GM12864 (cell line): ENCODE measurements around the gene CACNA1C.

Experiments used
- DNase-seq: peaks from one replicate; pipeline ENCODE4 v3.0.0-alpha.2; 2011; ENCODE audit warnings: low read depth
- H3K4me3 ChIP-seq: 2 replicates; pipeline ENCODE4 v1.5.1; 2011; ENCODE audit warnings: mild to moderate bottlenecking, low read depth, low read length, control low read depth
- TF ChIP-seq, protein P1 (sequence below): IDR thresholded peaks from 2 replicates; pipeline ENCODE4 v1.5.1; 2011; ENCODE audit warnings: low read depth, mild to moderate bottlenecking, moderate library complexity, low read length, control low read depth, inconsistent platforms; ENCODE audit errors: missing control alignments

Gene CACNA1C

GRCh38 chr12:2633825-2634200 lies 581.0 kb downstream of the CACNA1C start:
- no peak for DNase-seq
- no peak overlapping the region for H3K4me3 ChIP-seq
- TF ChIP-seq, protein P1, sequence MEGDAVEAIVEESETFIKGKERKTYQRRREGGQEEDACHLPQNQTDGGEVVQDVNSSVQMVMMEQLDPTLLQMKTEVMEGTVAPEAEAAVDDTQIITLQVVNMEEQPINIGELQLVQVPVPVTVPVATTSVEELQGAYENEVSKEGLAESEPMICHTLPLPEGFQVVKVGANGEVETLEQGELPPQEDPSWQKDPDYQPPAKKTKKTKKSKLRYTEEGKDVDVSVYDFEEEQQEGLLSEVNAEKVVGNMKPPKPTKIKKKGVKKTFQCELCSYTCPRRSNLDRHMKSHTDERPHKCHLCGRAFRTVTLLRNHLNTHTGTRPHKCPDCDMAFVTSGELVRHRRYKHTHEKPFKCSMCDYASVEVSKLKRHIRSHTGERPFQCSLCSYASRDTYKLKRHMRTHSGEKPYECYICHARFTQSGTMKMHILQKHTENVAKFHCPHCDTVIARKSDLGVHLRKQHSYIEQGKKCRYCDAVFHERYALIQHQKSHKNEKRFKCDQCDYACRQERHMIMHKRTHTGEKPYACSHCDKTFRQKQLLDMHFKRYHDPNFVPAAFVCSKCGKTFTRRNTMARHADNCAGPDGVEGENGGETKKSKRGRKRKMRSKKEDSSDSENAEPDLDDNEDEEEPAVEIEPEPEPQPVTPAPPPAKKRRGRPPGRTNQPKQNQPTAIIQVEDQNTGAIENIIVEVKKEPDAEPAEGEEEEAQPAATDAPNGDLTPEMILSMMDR: no peak

- no peak overlapping the region for H3K4me3 ChIP-seq
- no peak for DNase-seq
- TF ChIP-seq, protein P1: no peak
These were observed 581.7 kb downstream of the CACNA1C start for GRCh38 chr12:2634471-2634870.

- TF ChIP-seq, protein P1: no peak
- H3K4me3 ChIP-seq: no peak overlapping the region
- DNase-seq: no peak
These were observed 584.1 kb downstream of the CACNA1C start for GRCh38 chr12:2636741-2637340.

- DNase-seq: no peak
- TF ChIP-seq, protein P1: no peak
- no peak overlapping the region for H3K4me3 ChIP-seq
These were observed 584.6 kb downstream of the CACNA1C start for GRCh38 chr12:2637371-2637770.

DNA sequence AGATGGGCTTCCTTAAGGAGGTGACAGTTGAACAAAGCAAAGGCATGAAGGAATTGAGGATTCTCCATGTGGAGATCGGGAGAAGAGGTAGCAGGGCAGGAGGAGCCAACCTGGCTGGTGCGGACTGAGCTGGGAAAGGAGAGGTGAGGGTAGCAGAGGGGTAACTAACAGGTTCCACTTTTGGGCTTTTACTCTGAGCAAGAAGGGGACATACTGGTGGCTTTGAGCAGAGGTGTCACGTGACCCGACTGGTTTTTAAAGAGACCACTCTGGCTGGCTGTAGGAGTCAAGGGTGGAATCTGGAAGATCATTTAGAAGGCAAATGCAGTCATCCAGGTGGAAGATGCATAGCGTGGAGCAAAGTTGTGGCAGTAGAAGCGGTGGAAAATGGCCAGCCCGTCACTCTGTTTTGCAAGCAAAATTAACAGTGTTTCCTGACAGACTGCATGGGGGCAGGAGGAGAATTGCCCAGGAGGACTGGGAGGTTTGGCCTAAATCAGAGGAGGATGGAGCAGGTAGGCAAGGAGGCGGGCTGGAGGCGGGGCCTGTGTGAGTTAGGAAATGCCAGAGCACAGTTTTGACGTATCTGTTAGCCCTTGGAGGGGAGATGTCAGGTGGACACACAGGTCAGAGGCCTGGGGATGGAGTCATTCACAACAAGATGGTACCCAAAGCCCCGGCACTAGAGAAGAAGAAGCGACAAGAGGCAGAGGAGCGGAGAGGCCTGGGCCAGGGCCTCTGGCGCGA lies 585.7 kb downstream of the CACNA1C start:
- no peak overlapping the region for H3K4me3 ChIP-seq
- DNase-seq: no peak
- TF ChIP-seq, protein P1: no peak

DNA sequence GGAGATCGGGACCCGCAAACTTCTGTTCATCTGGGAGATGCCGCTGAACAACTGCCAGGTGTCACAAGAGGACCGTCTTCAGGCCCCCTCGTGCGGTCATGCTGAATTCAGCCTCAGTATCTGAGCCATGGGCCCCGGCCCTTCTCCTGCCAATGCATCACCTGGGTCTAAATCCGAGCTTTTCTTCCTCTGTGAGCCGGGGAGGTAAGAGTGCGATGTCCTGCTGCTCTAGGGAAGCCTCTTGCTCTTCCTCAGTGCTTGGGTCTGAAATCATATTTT lies 586.2 kb downstream of the CACNA1C start:
- TF ChIP-seq, protein P1: no peak
- no peak for DNase-seq
- no peak overlapping the region for H3K4me3 ChIP-seq

GRCh38 chr12:2640281-2640680 lies 587.5 kb downstream of the CACNA1C start:
- TF ChIP-seq, protein P1: no peak
- no peak overlapping the region for H3K4me3 ChIP-seq
- no peak for DNase-seq
